Tibial nerve (tissue), 4 donors: Measurements from ENCODE around the gene ARPIN. TPM values are rescaled to one million over a fixed set of nuclear protein-coding genes. Genes with fewer than 3 reads are reported as not detected.
"Not testable (repeated sequence)": the region's sequence is repeated elsewhere in the genome, so short reads cannot be mapped to it uniquely, and the experiment has no call there.

ENCODE experiments used
- DNase-seq, 2 donors: peaks; one replicate each; pipeline ENCODE4 v3.0.0-alpha.2; 2019; ENCODE audit warnings: low spot score in 2 of 2
- H3K27ac ChIP-seq, 4 donors: fragments of 200-600 bp; sonication (generic) in 3 of 4; one replicate each; pipeline ENCODE4 v1.5.1; 2017 to 2019; ENCODE audit warnings: mild to moderate bottlenecking in 1 of 4
- H3K27me3 ChIP-seq, 2 donors: fragments of 200-600 bp; sonication (generic) in 1 of 2; one replicate each; pipeline versions ENCODE4 v1.5.1 to v1.6.0; 2017 to 2019
- H3K36me3 ChIP-seq, 3 donors: fragments of 200-600 bp; sonication (generic); one replicate each; pipeline ENCODE4 v1.5.1; 2018 to 2019
- H3K4me1 ChIP-seq, 4 donors: fragments of 200-600 bp; sonication (generic) in 3 of 4; one replicate each; pipeline ENCODE4 v1.5.1; 2017 to 2019
- H3K4me3 ChIP-seq, 4 donors: fragments of 200-600 bp; sonication (generic) in 3 of 4; one replicate each; pipeline ENCODE4 v1.5.1; 2017 to 2019; ENCODE audit warnings: mild to moderate bottlenecking in 1 of 4, moderate library complexity in 1 of 4
- H3K9me3 ChIP-seq, 4 donors: fragments of 200-600 bp; sonication (generic) in 3 of 4; one replicate each; pipeline ENCODE4 v1.5.1; 2017 to 2019
- CTCF ChIP-seq, 5 experiments: fragments of 200-600 bp in 3 of 5; fragments of 450-650 bp in 2 of 5; sonication (generic) in 3 of 5; IDR thresholded peaks; one replicate each; pipeline ENCODE4 v1.5.1; 2016 to 2019; ENCODE audit warnings: antibody characterized with exemption in 5 of 5, mild to moderate bottlenecking in 3 of 5, moderate library complexity in 2 of 5
- EP300 ChIP-seq, 2 donors: sonication (generic); formaldehyde crosslinking; IDR thresholded peaks; one replicate each; pipeline ENCODE4 v1.6.1; 2017; ENCODE audit warnings: antibody characterized with exemption in 2 of 2, mild to moderate bottlenecking in 1 of 2
- POLR2A ChIP-seq, 2 donors: fragments of 450-650 bp; IDR thresholded peaks; one replicate each; pipeline ENCODE4 v1.6.1; 2017; ENCODE audit warnings: antibody characterized with exemption in 2 of 2, mild to moderate bottlenecking in 2 of 2, moderate library complexity in 2 of 2
- WGBS, 2 donors: methylation state at CpG; one replicate each; pipeline ENCODE4 v1.1.5; 2018; 5-methylcytosine and 5-hydroxymethylcytosine counted together
- total RNA-seq, 4 donors: library from RNA; depleted of rRNA; stranded (reverse); fragments of >200 nt; gene quantifications; one replicate each; pipeline ENCODE4 v1.1.0, GENCODE V29; 2016

ARPIN gene
- total RNA-seq, 4 donors from 2014 or later: 21.0 to 32.6 (median 25.6) TPM

- Histone ChIP-seq H3K27me3 (no peaks in the 10 kb centered on the region), H3K27ac (no peak overlapping the region), H3K9me3 (no peaks in the 10 kb centered on the region), H3K36me3 (peaks cover 3 to 59% (median 7%) of the 10 kb centered on the region in 3 donors), H3K4me1 (peaks cover 0 to 6% (median 0%) of the 10 kb centered on the region in 4 donors), H3K4me3 (no peak overlapping the region)
- no peak for DNase-seq
- no peak for TF ChIP-seq POLR2A (IDR thresholded peaks at IDR 0.05)
- no peak for TF ChIP-seq CTCF (IDR thresholded peaks at IDR 0.05)
- TF ChIP-seq EP300 (IDR thresholded peaks at IDR 0.05): no peak
- WGBS, 2 donors: 90 to 92% methylated on average over 6 of the region's 6 CpGs
These were observed 37.0 kb downstream of the ARPIN start for GRCh38 chr15:89875741-89876140.

- 24 to 25% methylated on average over 10 of the region's 10 CpGs for WGBS, 2 donors
- H3K36me3 ChIP-seq: peaks cover 3 to 59% (median 8%) of the 10 kb centered on the region in 3 donors
- H3K9me3 ChIP-seq: no peaks in the 10 kb centered on the region
- H3K4me1 ChIP-seq: peaks cover 0 to 6% (median 0%) of the 10 kb centered on the region in 4 donors
- H3K27ac ChIP-seq: no peak overlapping the region
- no peak for TF ChIP-seq POLR2A (IDR thresholded peaks at IDR 0.05)
- peak; percentile 88 to 91 (median 88) for TF ChIP-seq CTCF (IDR thresholded peaks at IDR 0.05)
- TF ChIP-seq EP300 (IDR thresholded peaks at IDR 0.05): no peak
- DNase-seq: peak; percentile 72 to 79
- H3K27me3 ChIP-seq: no peaks in the 10 kb centered on the region
- H3K4me3 ChIP-seq: no peak overlapping the region
These were observed 37.7 kb downstream of the ARPIN start for GRCh38 chr15:89874926-89875564.

GRCh38 chr15:89870688-89871288, 42.0 kb downstream of the ARPIN start:
- Histone ChIP-seq H3K4me3 (no peak overlapping the region), H3K4me1 (peaks cover 0 to 6% (median 0%) of the 10 kb centered on the region in 4 donors), H3K27ac (no peak overlapping the region), H3K9me3 (no peaks in the 10 kb centered on the region), H3K36me3 (peaks cover 3 to 30% (median 13%) of the 10 kb centered on the region in 3 donors), H3K27me3 (no peaks in the 10 kb centered on the region)
- DNase-seq: no peak
- TF ChIP-seq CTCF (IDR thresholded peaks at IDR 0.05) (no peak), POLR2A (IDR thresholded peaks at IDR 0.05) (no peak), EP300 (IDR thresholded peaks at IDR 0.05) (no peak)
- 94 to 97% methylated on average over 4 of the region's 4 CpGs for WGBS, 2 donors

GRCh38 chr15:89870006-89870405, 42.7 kb downstream of the ARPIN start:
- Histone ChIP-seq H3K36me3 (peaks cover 3 to 33% (median 13%) of the 10 kb centered on the region in 3 donors), H3K9me3 (no peaks in the 10 kb centered on the region), H3K4me1 (peaks cover 0 to 5% (median 0%) of the 10 kb centered on the region in 4 donors), H3K27ac (no peak overlapping the region), H3K27me3 (no peaks in the 10 kb centered on the region), H3K4me3 (no peak overlapping the region)
- TF ChIP-seq EP300 (IDR thresholded peaks at IDR 0.05) (no peak), POLR2A (IDR thresholded peaks at IDR 0.05) (no peak), CTCF (IDR thresholded peaks at IDR 0.05) (no peak)
- DNase-seq: no peak
- WGBS, 2 donors: 91 to 93% methylated on average over 5 of the region's 5 CpGs

- H3K4me1 ChIP-seq, H3K4me3 ChIP-seq, H3K9me3 ChIP-seq, H3K27ac ChIP-seq, DNase-seq, H3K27me3 ChIP-seq: not testable (repeated sequence)
- peaks cover 3 to 38% (median 13%) of the 10 kb centered on the region in 3 donors for H3K36me3 ChIP-seq
- 95 to 97% methylated on average over 9 of the region's 9 CpGs for WGBS, 2 donors
These were observed 43.3 kb downstream of the ARPIN start for GRCh38 chr15:89869490-89869889.
